ENCODE results near the gene SCAMP5.

The SCAMP5 gene

GRCh38 chr15:74995182-74995778 lies at the start of gene SCAMP5:
TSS of gene SCAMP5 (plus strand) at chr15:74995563. CDS start at chr15:75011840, 16,277 bp downstream.
- peak; percentile 90 for DNase-seq (ENCODE audit: low spot score)

GRCh38 chr15:74950078-74950908 lies 45.1 kb upstream of the SCAMP5 start:
- DNase-seq (ENCODE audit: low spot score): peak; percentile 63

- DNase-seq (ENCODE audit: low spot score): no peak
These were observed 44.4 kb upstream of the SCAMP5 start for GRCh38 chr15:74951006-74951405.

- no peak for DNase-seq (ENCODE audit: low spot score)
These were observed 40.8 kb upstream of the SCAMP5 start for GRCh38 chr15:74954515-74954914.

GRCh38 chr15:74955017-74955416 lies 40.3 kb upstream of the SCAMP5 start:
- no peak for DNase-seq (ENCODE audit: low spot score)

GRCh38 chr15:74955796-74956647 lies 39.3 kb upstream of the SCAMP5 start:
- peak; percentile 79 for DNase-seq (ENCODE audit: low spot score)

- peak; percentile 73 for DNase-seq (ENCODE audit: low spot score)
These were observed 38.5 kb upstream of the SCAMP5 start, which contains the start of gene RPP25 for GRCh38 chr15:74956648-74957475. TSS of gene RPP25 (minus strand) at chr15:74956772. CDS start at chr15:74956583, 189 bp downstream.

- no peak for DNase-seq (ENCODE audit: low spot score)
These were observed 37.8 kb upstream of the SCAMP5 start for GRCh38 chr15:74957476-74958035.

- no peak for DNase-seq (ENCODE audit: low spot score)
These were observed 36.9 kb upstream of the SCAMP5 start for GRCh38 chr15:74958320-74958907.

- DNase-seq (ENCODE audit: low spot score): no peak
These were observed 36.3 kb upstream of the SCAMP5 start for GRCh38 chr15:74958908-74959585.

- no peak for DNase-seq (ENCODE audit: low spot score)
These were observed 35.8 kb upstream of the SCAMP5 start for GRCh38 chr15:74959586-74959939.

GRCh38 chr15:74960286-74960685 lies 35.1 kb upstream of the SCAMP5 start:
- DNase-seq (ENCODE audit: low spot score): no peak

GRCh38 chr15:74960995-74961588 lies 34.3 kb upstream of the SCAMP5 start:
- DNase-seq (ENCODE audit: low spot score): no peak

- DNase-seq (ENCODE audit: low spot score): no peak
These were observed 33.7 kb upstream of the SCAMP5 start for GRCh38 chr15:74961616-74962015.

- DNase-seq (ENCODE audit: low spot score): no peak
These were observed 33.1 kb upstream of the SCAMP5 start for GRCh38 chr15:74962219-74962618.

- DNase-seq (ENCODE audit: low spot score): no peak
These were observed 32.7 kb upstream of the SCAMP5 start for GRCh38 chr15:74962671-74963070.

- DNase-seq (ENCODE audit: low spot score): no peak
These were observed 32.1 kb upstream of the SCAMP5 start for GRCh38 chr15:74963213-74963612.

GRCh38 chr15:74964794-74965193 lies 30.6 kb upstream of the SCAMP5 start:
- no peak for DNase-seq (ENCODE audit: low spot score)

GRCh38 chr15:74967670-74968069 lies 27.7 kb upstream of the SCAMP5 start:
- no peak for DNase-seq (ENCODE audit: low spot score)

GRCh38 chr15:74976159-74976558 lies 19.2 kb upstream of the SCAMP5 start:
- DNase-seq (ENCODE audit: low spot score): no peak

Data from SW480 (cell line).